Measurements from ENCODE around the gene IDNK.

DNA sequence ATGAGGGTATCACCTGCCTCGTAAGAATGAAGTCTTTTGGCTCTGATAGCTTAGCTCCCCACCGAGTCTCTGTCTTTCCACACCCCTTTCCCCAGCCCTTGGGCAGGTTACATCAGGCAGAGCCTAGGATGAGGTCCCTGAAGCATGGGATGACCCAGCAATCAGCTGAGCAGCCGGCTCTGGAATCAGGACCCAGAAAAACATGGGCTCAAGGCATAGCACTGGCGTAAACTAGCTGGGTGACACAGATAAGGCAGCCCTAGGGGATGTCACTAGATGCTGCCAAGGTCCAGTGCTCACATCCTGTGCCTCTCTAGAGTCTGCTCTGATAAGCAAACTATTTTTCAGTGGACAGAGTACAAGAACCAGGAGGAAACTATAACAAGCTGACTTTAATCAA is 26.6 kb downstream of the IDNK start:
- TF ChIP-seq, protein P1, sequence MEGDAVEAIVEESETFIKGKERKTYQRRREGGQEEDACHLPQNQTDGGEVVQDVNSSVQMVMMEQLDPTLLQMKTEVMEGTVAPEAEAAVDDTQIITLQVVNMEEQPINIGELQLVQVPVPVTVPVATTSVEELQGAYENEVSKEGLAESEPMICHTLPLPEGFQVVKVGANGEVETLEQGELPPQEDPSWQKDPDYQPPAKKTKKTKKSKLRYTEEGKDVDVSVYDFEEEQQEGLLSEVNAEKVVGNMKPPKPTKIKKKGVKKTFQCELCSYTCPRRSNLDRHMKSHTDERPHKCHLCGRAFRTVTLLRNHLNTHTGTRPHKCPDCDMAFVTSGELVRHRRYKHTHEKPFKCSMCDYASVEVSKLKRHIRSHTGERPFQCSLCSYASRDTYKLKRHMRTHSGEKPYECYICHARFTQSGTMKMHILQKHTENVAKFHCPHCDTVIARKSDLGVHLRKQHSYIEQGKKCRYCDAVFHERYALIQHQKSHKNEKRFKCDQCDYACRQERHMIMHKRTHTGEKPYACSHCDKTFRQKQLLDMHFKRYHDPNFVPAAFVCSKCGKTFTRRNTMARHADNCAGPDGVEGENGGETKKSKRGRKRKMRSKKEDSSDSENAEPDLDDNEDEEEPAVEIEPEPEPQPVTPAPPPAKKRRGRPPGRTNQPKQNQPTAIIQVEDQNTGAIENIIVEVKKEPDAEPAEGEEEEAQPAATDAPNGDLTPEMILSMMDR (IDR thresholded peaks at IDR 0.05): no peak
- no peak for TF ChIP-seq POLR2AphosphoS5 (IDR thresholded peaks at IDR 0.05; ENCODE audit: insufficient read depth in 1 of 2, low read depth in 1 of 2)
